Measurements from ENCODE around the gene SAMD13.

DNA sequence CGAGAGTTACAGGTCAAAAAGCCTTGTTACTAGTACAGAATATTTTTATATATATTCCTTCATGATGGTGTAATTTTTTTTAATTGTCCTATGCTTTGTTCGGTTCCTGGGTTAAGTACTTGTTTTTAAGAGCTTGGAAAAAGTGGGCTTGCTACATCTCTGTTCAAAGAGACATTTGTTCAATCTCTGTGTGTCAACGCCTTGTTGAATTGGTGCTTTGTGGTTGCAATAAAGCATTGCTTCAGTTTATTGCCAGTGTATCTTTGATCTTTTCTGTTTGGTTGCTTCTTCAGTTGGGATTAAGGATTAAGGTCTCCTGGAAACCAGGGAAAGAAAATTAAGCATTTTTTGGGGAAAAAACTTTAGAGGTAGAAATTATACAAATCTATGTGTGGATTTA is 49.0 kb downstream of the SAMD13 start:
- TF ChIP-seq, protein P1, sequence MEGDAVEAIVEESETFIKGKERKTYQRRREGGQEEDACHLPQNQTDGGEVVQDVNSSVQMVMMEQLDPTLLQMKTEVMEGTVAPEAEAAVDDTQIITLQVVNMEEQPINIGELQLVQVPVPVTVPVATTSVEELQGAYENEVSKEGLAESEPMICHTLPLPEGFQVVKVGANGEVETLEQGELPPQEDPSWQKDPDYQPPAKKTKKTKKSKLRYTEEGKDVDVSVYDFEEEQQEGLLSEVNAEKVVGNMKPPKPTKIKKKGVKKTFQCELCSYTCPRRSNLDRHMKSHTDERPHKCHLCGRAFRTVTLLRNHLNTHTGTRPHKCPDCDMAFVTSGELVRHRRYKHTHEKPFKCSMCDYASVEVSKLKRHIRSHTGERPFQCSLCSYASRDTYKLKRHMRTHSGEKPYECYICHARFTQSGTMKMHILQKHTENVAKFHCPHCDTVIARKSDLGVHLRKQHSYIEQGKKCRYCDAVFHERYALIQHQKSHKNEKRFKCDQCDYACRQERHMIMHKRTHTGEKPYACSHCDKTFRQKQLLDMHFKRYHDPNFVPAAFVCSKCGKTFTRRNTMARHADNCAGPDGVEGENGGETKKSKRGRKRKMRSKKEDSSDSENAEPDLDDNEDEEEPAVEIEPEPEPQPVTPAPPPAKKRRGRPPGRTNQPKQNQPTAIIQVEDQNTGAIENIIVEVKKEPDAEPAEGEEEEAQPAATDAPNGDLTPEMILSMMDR (IDR thresholded peaks at IDR 0.05), result no peak
- TF ChIP-seq POLR2A (IDR thresholded peaks at IDR 0.05), result no peak
